HepG2 (cell line): ENCODE measurements around the gene CNIH4. TPM values are rescaled to one million over a fixed set of nuclear protein-coding genes. Genes with fewer than 3 reads are reported as not detected.
A peak's percentile ranks its signal among the peaks of the same experiment; 100 is the strongest.

Experiments
- CCAR2 ChIP-seq: fragments of 200-400 bp; formaldehyde crosslinking; optimal IDR thresholded peaks from 2 replicates; pipeline ENCODE3; 2018; ENCODE audit warnings: low read depth, mild to moderate bottlenecking, low read length, moderate library complexity
- HMGXB3 ChIP-seq: sonication (generic); formaldehyde crosslinking; IDR thresholded peaks from 2 replicates; pipeline ENCODE4 v1.4.0; 2020; ENCODE audit warnings: missing genetic modification reagents, borderline replicate concordance
- HNRNPH1 ChIP-seq: fragments of 200-400 bp; formaldehyde crosslinking; optimal IDR thresholded peaks from 2 replicates; pipeline ENCODE3; 2017; ENCODE audit warnings: mild to moderate bottlenecking, low read depth, low read length
- KAT8 ChIP-seq: IDR thresholded peaks from 2 replicates; pipeline ENCODE4 v1.6.1; 2016; ENCODE audit warnings: missing genetic modification reagents, missing compliant biosample characterization
- KDM2A ChIP-seq: sonication (generic); formaldehyde crosslinking; IDR thresholded peaks from 2 replicates; pipeline ENCODE4 v1.4.0; 2020; ENCODE audit warnings: low read depth, missing genetic modification reagents, borderline replicate concordance
- KDM5B ChIP-seq: sonication (generic); formaldehyde crosslinking; IDR thresholded peaks from 2 replicates; pipeline ENCODE4 v1.4.0; 2020; ENCODE audit warnings: missing genetic modification reagents, mild to moderate bottlenecking, borderline replicate concordance
- KMT2B ChIP-seq: IDR thresholded peaks from 2 replicates; pipeline ENCODE4 v1.6.1; 2016; ENCODE audit warnings: missing genetic modification reagents, missing compliant biosample characterization
- RBFOX2 ChIP-seq: fragments of 200-400 bp; formaldehyde crosslinking; IDR thresholded peaks from 2 replicates; pipeline ENCODE4 v1.6.1; 2017; ENCODE audit warnings: low read depth, mild to moderate bottlenecking, low read length
- REL ChIP-seq: sonication (generic); formaldehyde crosslinking; conservative IDR thresholded peaks from 2 replicates; pipeline ENCODE4 v1.8.0; 2022; ENCODE audit warnings: mild to moderate bottlenecking, missing genetic modification reagents, moderate library complexity
- SIX1 ChIP-seq: sonication (generic); formaldehyde crosslinking; IDR thresholded peaks from 2 replicates; pipeline ENCODE4 v1.4.0; 2020; ENCODE audit warnings: missing genetic modification reagents, borderline replicate concordance
- SOX13 ChIP-seq, 3 experiments: fragments of 450-650 bp in 1 of 3; sonication (generic) in 1 of 3; formaldehyde crosslinking in 1 of 3; IDR thresholded peaks in 2 of 3; conservative IDR thresholded peaks in 1 of 3; 2 replicates each; pipeline versions ENCODE4 v1.5.0 to v1.6.1; 2016 to 2020; ENCODE audit warnings: antibody characterized with exemption in 1 of 3, mild to moderate bottlenecking in 1 of 3, missing compliant biosample characterization in 1 of 3, missing genetic modification reagents in 1 of 3, moderate library complexity in 1 of 3
- ZNF12 ChIP-seq: sonication (generic); formaldehyde crosslinking; IDR thresholded peaks from 2 replicates; pipeline ENCODE4 v1.5.0; 2020; ENCODE audit warnings: missing genetic modification reagents
- ZNF674 ChIP-seq: sonication (generic); formaldehyde crosslinking; IDR thresholded peaks from 2 replicates; pipeline ENCODE4 v1.5.0; 2020; ENCODE audit warnings: low read depth, mild to moderate bottlenecking, missing genetic modification reagents
- ZNF878 ChIP-seq: sonication (generic); formaldehyde crosslinking; IDR thresholded peaks from 2 replicates; pipeline ENCODE4 v1.8.1; 2023; ENCODE audit warnings: mild to moderate bottlenecking, missing genetic modification reagents, moderate library complexity
- polyA plus RNA-seq, 8 experiments: library from polyadenylated mRNA; depleted of rRNA in 3 of 8; stranded (reverse) in 7 of 8; unstranded in 1 of 8; fragments of >200 nt; fragmentation: Illumina TruSeq in 4 of 8; extraction: Trizol in 4 of 8; gene quantifications; 2 replicates each; pipeline versions ENCODE4 v1.2.1 to v1.2.3, GENCODE V29; 2011 to 2016; ENCODE audit warnings: low read depth in 4 of 8, missing spikeins in 1 of 8, mixed read lengths in 1 of 8; ENCODE audit not compliant: insufficient read depth in 1 of 8
- total RNA-seq, 5 experiments: library from RNA; depleted of rRNA; stranded (reverse); fragments of >200 nt; fragmentation: Illumina TruSeq; extraction: Trizol; gene quantifications; 2 replicates each; pipeline ENCODE4 v1.2.3, GENCODE V29; 2016; ENCODE audit warnings: low read depth in 1 of 5
- TF ChIP-seq, protein P1 (sequence below): IDR thresholded peaks from 2 replicates; pipeline ENCODE4 v1.6.1; 2016; ENCODE audit warnings: missing biosample characterization, missing genetic modification reagents, low read depth
- TF ChIP-seq, protein P2 (sequence below): sonication (generic); formaldehyde crosslinking; IDR thresholded peaks from 2 replicates; pipeline ENCODE4 v1.4.0; 2020; ENCODE audit warnings: missing genetic modification reagents; ENCODE audit errors: not compliant biosample characterization
- TF ChIP-seq, protein P3 (sequence below): sonication (generic); formaldehyde crosslinking; IDR thresholded peaks from 2 replicates; pipeline ENCODE4 v1.4.0; 2020; ENCODE audit warnings: missing genetic modification reagents
- TF ChIP-seq, protein P4 (sequence below): sonication (generic); formaldehyde crosslinking; IDR thresholded peaks from 2 replicates; pipeline ENCODE4 v1.4.0; 2020; ENCODE audit warnings: missing genetic modification reagents

The CNIH4 gene
- total and polyA plus RNA-seq, 2 of the 13 experiments (the other 11 are each of a cell fraction or from before 2014, with no cell fraction given) = 51.8 to 52.9 TPM

DNA sequence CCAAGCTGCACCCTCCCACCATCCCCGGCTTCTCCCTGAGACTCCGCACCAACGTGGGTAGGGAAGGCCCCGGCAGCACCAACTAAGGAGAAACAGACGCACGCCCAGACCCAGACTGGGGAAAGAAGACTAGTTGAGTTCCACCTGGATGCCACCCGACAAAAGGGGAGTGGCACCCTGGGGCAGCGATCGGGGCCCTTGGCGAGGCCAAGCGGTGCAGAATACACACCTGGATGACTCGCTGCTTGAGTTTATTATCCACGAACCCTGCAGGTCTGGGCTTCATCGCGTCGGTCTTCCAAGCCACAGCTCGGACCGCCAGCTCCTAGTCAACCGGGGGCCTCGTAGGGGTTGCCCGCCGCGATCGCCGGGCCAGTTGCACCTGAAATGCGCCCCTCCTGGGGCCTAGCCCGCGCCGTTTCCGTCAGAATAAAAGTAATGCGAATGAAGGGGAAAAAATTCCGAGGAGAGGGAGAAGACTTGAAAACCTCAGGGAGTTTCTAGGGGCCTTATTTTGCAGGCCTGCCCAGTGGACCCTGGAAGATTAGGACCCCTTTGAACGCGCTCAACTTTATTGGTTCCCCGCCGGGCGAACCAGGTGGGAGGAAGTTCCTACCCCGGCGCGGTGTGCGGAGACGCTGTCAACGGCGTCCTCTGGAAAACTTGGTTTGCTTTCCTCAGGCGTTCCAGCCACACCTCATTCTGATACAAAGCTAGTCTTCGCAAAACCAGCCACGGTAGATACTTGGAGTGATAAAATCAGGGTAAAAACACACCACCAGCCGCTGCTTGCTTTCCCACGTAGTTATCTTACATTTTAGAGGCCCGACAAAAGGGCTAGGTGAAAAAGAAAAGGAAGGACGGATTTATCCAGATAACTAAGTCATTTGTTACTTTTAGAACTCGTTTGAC is 26.6 kb upstream of the CNIH4 start, which contains the start of gene NVL (continued):
- TF ChIP-seq HMGXB3 (CRISPR knock-in tag) (no peak; the same call in 1 of the 2 replicates), KAT8 (peak; percentile 92), RBFOX2 (peak; percentile 67), KDM5B (peak; percentile 71; the same call in 1 of the 2 replicates), KMT2B (CRISPR knock-in tag) (peak; percentile 99), KDM2A (peak; percentile 64; the same call in 1 of the 2 replicates), HNRNPH1 (no peak), ZNF878 (peak; percentile 29; the same call in 1 of the 2 replicates), SIX1 (CRISPR knock-in tag) (no peak), SOX13 (IDR thresholded peaks at IDR 0.05) (no peak), SOX13 (CRISPR knock-in tag; conservative IDR thresholded peaks at IDR 0.05 in 1 of 2, IDR thresholded peaks at IDR 0.05 in 1 of 2) (no peak), ZNF12 (no peak; the same call in 1 of the 2 replicates), ZNF674 (no peak), CCAR2 (no peak), REL (CRISPR knock-in tag) (no peak)
- TF ChIP-seq, protein P1, sequence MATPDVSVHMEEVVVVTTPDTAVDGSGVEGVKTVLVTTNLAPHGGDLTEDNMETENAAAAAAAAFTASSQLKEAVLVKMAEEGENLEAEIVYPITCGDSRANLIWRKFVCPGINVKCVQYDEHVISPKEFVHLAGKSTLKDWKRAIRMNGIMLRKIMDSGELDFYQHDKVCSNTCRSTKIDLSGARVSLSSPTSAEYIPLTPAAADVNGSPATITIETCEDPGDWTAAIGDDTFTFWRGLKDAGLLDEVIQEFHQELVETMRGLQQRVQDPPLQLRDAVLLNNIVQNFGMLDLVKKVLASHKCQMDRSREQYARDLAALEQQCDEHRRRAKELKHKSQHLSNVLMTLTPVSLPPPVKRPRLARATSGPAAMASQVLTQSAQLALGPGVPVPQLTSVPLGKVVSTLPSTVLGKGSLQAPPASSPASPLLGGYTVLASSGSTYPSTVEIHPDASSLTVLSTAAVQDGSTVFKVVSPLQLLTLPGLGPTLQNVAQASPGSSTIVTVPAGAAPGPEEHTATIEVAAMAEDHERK (CRISPR knock-in tag) = no peak
- TF ChIP-seq, protein P2, sequence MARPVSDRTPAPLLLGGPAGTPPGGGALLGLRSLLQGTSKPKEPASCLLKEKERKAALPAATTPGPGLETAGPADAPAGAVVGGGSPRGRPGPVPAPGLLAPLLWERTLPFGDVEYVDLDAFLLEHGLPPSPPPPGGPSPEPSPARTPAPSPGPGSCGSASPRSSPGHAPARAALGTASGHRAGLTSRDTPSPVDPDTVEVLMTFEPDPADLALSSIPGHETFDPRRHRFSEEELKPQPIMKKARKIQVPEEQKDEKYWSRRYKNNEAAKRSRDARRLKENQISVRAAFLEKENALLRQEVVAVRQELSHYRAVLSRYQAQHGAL (CRISPR knock-in tag) = no peak
- TF ChIP-seq, protein P3, sequence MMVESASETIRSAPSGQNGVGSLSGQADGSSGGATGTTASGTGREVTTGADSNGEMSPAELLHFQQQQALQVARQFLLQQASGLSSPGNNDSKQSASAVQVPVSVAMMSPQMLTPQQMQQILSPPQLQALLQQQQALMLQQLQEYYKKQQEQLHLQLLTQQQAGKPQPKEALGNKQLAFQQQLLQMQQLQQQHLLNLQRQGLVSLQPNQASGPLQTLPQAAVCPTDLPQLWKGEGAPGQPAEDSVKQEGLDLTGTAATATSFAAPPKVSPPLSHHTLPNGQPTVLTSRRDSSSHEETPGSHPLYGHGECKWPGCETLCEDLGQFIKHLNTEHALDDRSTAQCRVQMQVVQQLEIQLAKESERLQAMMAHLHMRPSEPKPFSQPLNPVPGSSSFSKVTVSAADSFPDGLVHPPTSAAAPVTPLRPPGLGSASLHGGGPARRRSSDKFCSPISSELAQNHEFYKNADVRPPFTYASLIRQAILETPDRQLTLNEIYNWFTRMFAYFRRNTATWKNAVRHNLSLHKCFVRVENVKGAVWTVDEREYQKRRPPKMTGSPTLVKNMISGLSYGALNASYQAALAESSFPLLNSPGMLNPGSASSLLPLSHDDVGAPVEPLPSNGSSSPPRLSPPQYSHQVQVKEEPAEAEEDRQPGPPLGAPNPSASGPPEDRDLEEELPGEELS (CRISPR knock-in tag) = 0 out of 2 replicates have a peak, but pooled peaks have one; percentile 28
- TF ChIP-seq, protein P4, sequence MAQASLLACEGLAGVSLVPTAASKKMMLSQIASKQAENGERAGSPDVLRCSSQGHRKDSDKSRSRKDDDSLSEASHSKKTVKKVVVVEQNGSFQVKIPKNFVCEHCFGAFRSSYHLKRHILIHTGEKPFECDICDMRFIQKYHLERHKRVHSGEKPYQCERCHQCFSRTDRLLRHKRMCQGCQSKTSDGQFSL (CRISPR knock-in tag) = no peak
